Left lung (tissue), 10 donors: ENCODE results near the gene CTSW. TPM values are rescaled to one million over a fixed set of nuclear protein-coding genes. Genes with fewer than 3 reads are reported as not detected.

Source experiments
- ATAC-seq: fragments of 200-7000 bp; cut with Tn5 transposase; one replicate; pipeline ENCODE4 v1.9.1; 2020; ENCODE audit warnings: moderate library complexity
- DNase-seq, 4 donors: peaks; one replicate each; pipeline ENCODE4 v3.0.0-alpha.2; 2013 to 2020
- H3K27ac ChIP-seq, 2 donors: fragments of 200-600 bp; sonication (generic) in 1 of 2; one replicate each; pipeline versions ENCODE4 v1.5.0 to v1.8.0; 2020 to 2021
- H3K27me3 ChIP-seq, 2 donors: fragments of 200-600 bp; sonication (generic) in 1 of 2; one replicate each; pipeline versions ENCODE4 v1.5.0 to v1.8.0; 2020 to 2021
- H3K36me3 ChIP-seq, 2 donors: fragments of 200-600 bp; sonication (generic) in 1 of 2; one replicate each; pipeline versions ENCODE4 v1.5.0 to v1.8.0; 2020 to 2021
- H3K4me1 ChIP-seq, 2 donors: fragments of 200-600 bp; one replicate each; pipeline ENCODE4 v1.8.0; 2021
- H3K4me3 ChIP-seq, 2 donors: fragments of 200-600 bp; sonication (generic) in 1 of 2; one replicate each; pipeline versions ENCODE4 v1.5.0 to v1.8.0; 2020 to 2021; ENCODE audit warnings: mild to moderate bottlenecking in 1 of 2
- H3K9me3 ChIP-seq, 2 donors: fragments of 200-600 bp; sonication (generic) in 1 of 2; one replicate each; pipeline versions ENCODE4 v1.5.0 to v1.8.0; 2020 to 2021
- intact Hi-C, 2 donors: fragments of 100-400 bp; cut with DNase I; formaldehyde crosslinking; loops; one replicate each; pipeline versions ENCODE4 v1.11.2 to v1.14.2; 2022
- polyA plus RNA-seq, 6 donors: library from polyadenylated mRNA; unstranded; fragments of 120-200 nt; gene quantifications; one replicate each; pipeline ENCODE4 v1.2.1, GENCODE V29; 2013; ENCODE audit not compliant: insufficient read length in 6 of 6
- total RNA-seq, 2 donors: library from RNA; stranded (reverse); fragmentation: NEBNext Ultra II Directional; extraction: Animal tissue kit (Norgen Biotek cat#: 25700); gene quantifications; one replicate each; pipeline ENCODE4 v1.2.1, GENCODE V29; 2021
- TF ChIP-seq, protein P1 (sequence below), 2 donors: fragments of 200-600 bp; sonication (generic) in 1 of 2; IDR thresholded peaks; one replicate each; pipeline versions ENCODE4 v1.5.0 to v1.8.0; 2021; ENCODE audit warnings: antibody characterized with exemption in 2 of 2
- donor health status: DM: no; HTN: yes; CAD: no.
- donor health status: DM: no; HTN: no; CAD: no.

CTSW gene
- total and polyA plus RNA-seq, 8 donors: 2.7 to 9.1 (median 5.9) TPM

DNA sequence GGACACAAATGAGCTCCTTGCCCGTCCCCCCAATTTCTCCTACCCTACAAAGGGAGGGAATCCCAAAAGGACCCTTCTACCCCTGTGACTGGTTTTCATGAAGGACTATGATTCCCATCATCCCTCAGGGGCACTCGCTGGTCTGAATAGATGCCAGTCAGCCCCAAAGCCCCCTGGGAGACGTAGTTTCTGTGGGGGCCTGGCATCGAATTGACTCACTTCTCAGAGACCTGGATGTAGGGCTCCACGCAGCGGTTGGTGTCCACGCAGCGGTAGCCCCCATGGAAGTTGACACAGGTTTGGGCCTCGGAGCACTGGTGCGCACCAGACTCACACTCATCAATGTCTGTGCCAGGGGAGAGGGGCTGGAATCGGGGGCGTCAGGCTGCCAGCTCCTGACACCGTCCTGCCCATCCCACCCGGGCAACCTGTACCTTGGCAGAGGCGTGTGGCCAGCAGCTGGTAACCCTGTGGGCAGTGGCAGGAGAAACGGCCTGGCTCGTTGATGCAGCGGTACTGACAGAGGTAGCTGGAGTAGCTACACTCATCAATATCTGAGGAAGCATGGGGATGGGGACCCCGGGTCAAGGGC is 11.5 kb upstream of the CTSW start:
- DNase-seq (peak in 1 of 4 donors; percentile 50), ATAC-seq (no peak)
- intact Hi-C loops: no loop called here
- Histone ChIP-seq H3K4me3 (no peak overlapping the region), H3K27me3 (no peaks in the 10 kb centered on the region), H3K9me3 (no peaks in the 10 kb centered on the region), H3K4me1 (peaks cover 0 to 54% of the 10 kb centered on the region in 2 donors), H3K36me3 (peaks cover 0 to 55% of the 10 kb centered on the region in 2 donors), H3K27ac (no peak overlapping the region)
- TF ChIP-seq, protein P1, sequence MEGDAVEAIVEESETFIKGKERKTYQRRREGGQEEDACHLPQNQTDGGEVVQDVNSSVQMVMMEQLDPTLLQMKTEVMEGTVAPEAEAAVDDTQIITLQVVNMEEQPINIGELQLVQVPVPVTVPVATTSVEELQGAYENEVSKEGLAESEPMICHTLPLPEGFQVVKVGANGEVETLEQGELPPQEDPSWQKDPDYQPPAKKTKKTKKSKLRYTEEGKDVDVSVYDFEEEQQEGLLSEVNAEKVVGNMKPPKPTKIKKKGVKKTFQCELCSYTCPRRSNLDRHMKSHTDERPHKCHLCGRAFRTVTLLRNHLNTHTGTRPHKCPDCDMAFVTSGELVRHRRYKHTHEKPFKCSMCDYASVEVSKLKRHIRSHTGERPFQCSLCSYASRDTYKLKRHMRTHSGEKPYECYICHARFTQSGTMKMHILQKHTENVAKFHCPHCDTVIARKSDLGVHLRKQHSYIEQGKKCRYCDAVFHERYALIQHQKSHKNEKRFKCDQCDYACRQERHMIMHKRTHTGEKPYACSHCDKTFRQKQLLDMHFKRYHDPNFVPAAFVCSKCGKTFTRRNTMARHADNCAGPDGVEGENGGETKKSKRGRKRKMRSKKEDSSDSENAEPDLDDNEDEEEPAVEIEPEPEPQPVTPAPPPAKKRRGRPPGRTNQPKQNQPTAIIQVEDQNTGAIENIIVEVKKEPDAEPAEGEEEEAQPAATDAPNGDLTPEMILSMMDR (IDR thresholded peaks at IDR 0.05): no peak

DNA sequence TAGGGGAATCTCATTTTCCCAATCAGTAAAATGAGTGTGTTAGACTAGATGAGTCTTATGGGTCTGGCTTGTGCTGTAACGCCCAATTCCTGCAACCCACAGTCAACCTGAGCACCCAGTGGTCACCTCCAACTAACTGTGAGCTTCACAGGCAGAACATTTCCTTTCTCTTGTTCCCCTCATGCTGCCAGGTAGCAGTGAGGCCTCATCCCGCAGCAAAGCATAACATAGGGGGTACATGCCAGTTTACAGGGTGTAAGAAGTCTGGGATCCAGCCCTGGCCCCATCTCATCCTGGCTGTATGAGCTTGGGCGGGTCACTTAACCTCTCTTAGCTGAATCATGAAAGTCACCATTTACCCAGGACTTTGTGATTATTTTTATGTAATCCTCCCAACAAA is 10.7 kb upstream of the CTSW start:
- no peak overlapping the region for H3K4me3 ChIP-seq
- ATAC-seq (no peak), DNase-seq (peak in 1 of 4 donors; percentile 1)
- intact Hi-C loops: no loop called here
- TF ChIP-seq, protein P1 (IDR thresholded peaks at IDR 0.05): no peak
- no peak overlapping the region for H3K27ac ChIP-seq
- peaks cover 0 to 47% of the 10 kb centered on the region in 2 donors for H3K36me3 ChIP-seq
- H3K9me3 ChIP-seq: no peaks in the 10 kb centered on the region
- H3K27me3 ChIP-seq: no peaks in the 10 kb centered on the region
- H3K4me1 ChIP-seq: peaks cover 0 to 56% of the 10 kb centered on the region in 2 donors

GRCh38 chr11:65869643-65870306 is 9.9 kb upstream of the CTSW start:
- TF ChIP-seq, protein P1 (IDR thresholded peaks at IDR 0.05): no peak
- Histone ChIP-seq H3K4me3 (no peak overlapping the region), H3K27me3 (no peaks in the 10 kb centered on the region), H3K4me1 (peaks cover 0 to 56% of the 10 kb centered on the region in 2 donors), H3K27ac (no peak overlapping the region), H3K36me3 (peaks cover 0 to 39% of the 10 kb centered on the region in 2 donors), H3K9me3 (no peaks in the 10 kb centered on the region)
- intact Hi-C loops: no loop called here
- no peak for ATAC-seq
- peak in 1 of 4 donors; percentile 72 for DNase-seq

DNA sequence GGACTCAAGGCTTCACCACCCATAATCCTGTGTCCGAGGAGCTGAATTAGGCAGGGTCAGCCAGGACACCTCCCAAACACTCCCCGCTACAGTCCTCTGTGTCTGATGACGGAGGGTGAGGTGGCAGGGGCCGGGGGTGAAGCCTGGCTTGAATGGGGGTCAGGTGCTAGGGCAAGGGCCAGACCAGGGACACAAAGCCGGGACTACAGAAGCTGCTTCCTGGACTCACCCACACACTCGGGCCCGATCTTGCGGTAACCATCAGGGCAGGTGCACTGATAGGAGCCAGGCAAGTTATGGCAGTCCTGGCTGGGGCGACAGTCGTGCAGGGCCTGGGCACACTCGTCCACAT is 9.4 kb upstream of the CTSW start:
- H3K27me3 ChIP-seq: no peaks in the 10 kb centered on the region
- no peak for ATAC-seq
- peaks cover 0 to 34% of the 10 kb centered on the region in 2 donors for H3K36me3 ChIP-seq
- intact Hi-C loops: no loop called here
- peak in 1 of 4 donors; percentile 63 for DNase-seq
- no peaks in the 10 kb centered on the region for H3K9me3 ChIP-seq
- peaks cover 0 to 56% of the 10 kb centered on the region in 2 donors for H3K4me1 ChIP-seq
- H3K4me3 ChIP-seq: no peak overlapping the region
- TF ChIP-seq, protein P1 (IDR thresholded peaks at IDR 0.05): no peak
- no peak overlapping the region for H3K27ac ChIP-seq
